ENCODE data around the gene RYR2.

DNA sequence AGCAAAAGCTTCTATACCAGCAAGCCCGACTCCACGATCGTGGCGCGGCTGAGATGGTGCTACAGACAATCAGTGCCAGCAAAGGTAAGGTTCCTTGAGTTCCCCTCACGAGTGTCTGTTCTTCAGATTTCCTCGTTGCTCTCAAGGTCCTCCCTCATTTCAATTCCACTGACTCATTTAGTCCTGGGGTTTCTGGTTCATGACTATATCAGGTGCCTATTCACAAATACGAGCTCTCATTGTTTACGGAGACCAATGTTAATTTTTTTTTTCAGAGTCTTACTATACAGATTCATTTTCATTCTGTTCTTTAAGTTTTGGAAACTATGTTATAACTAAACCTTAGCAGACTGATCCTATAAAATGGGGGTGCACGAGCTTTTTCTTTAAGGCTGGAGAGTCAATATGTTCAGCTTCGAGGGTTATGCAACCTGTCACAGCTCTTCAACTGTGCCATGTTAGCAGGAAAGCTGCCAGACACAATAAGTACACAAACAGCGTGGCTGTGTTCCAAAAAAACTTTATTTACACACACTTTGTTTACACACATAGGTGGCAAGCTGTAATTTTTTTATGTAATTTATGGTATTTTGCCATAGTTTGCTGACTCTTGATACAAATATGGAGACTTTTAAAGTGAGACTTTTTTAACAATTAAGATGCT is 714.5 kb downstream of the RYR2 start:
- TF ChIP-seq BCL11A (IDR thresholded peaks at IDR 0.05; ENCODE audit: low read depth in 2 of 2, low read length in 2 of 2) (no peak), SRF (IDR thresholded peaks at IDR 0.05; ENCODE audit: low read depth, low read length) (no peak), POLR2AphosphoS5 (IDR thresholded peaks at IDR 0.05; ENCODE audit: low read depth, low read length) (no peak), YY1 (IDR thresholded peaks at IDR 0.05; ENCODE audit: low read depth, low read length) (no peak), GABPA (IDR thresholded peaks at IDR 0.05; ENCODE audit: borderline replicate concordance, insufficient read depth, low read length) (no peak), TBP (IDR thresholded peaks at IDR 0.05; ENCODE audit: low read depth, low read length) (no peak), CREB1 (IDR thresholded peaks at IDR 0.05) (no peak), POLR2A (IDR thresholded peaks at IDR 0.05; ENCODE audit: control extremely low read depth in 1 of 2, low read depth in 2 of 2, low read length in 2 of 2) (no peak), CTBP2 (IDR thresholded peaks at IDR 0.05; ENCODE audit: borderline replicate concordance, insufficient read depth, insufficient read length, low read length) (no peak), HDAC2 (IDR thresholded peaks at IDR 0.05; ENCODE audit: borderline replicate concordance in 1 of 2, low read depth in 2 of 2, low read length in 2 of 2) (no peak), EZH2 (IDR thresholded peaks at IDR 0.05; ENCODE audit: low read depth, low read length, severe bottlenecking) (no peak), TAF1 (IDR thresholded peaks at IDR 0.05; ENCODE audit: low read depth, low read length) (no peak)
- TF ChIP-seq, protein P1, sequence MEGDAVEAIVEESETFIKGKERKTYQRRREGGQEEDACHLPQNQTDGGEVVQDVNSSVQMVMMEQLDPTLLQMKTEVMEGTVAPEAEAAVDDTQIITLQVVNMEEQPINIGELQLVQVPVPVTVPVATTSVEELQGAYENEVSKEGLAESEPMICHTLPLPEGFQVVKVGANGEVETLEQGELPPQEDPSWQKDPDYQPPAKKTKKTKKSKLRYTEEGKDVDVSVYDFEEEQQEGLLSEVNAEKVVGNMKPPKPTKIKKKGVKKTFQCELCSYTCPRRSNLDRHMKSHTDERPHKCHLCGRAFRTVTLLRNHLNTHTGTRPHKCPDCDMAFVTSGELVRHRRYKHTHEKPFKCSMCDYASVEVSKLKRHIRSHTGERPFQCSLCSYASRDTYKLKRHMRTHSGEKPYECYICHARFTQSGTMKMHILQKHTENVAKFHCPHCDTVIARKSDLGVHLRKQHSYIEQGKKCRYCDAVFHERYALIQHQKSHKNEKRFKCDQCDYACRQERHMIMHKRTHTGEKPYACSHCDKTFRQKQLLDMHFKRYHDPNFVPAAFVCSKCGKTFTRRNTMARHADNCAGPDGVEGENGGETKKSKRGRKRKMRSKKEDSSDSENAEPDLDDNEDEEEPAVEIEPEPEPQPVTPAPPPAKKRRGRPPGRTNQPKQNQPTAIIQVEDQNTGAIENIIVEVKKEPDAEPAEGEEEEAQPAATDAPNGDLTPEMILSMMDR (IDR thresholded peaks at IDR 0.05; ENCODE audit: control extremely low read depth in 1 of 3, insufficient read depth in 1 of 3, low read depth in 1 of 3, low read length in 3 of 3) = no peak
